SK-N-SH (cell line): ENCODE data around the gene TOMM40L.

Source experiments
- EP300 ChIP-seq, 2 experiments: IDR thresholded peaks; 2 replicates each; pipeline versions ENCODE4 v1.4.0 to v1.6.1; 2012; ENCODE audit warnings: borderline replicate concordance in 1 of 2, low read depth in 1 of 2, low read length in 1 of 2
- RAD21 ChIP-seq: IDR thresholded peaks from 2 replicates; pipeline ENCODE4 v1.6.1; 2012; ENCODE audit warnings: mild to moderate bottlenecking, low read length
- TF ChIP-seq, protein P1 (sequence below): IDR thresholded peaks from 2 replicates; pipeline ENCODE4 v1.4.0; 2012; ENCODE audit warnings: low read depth

DNA sequence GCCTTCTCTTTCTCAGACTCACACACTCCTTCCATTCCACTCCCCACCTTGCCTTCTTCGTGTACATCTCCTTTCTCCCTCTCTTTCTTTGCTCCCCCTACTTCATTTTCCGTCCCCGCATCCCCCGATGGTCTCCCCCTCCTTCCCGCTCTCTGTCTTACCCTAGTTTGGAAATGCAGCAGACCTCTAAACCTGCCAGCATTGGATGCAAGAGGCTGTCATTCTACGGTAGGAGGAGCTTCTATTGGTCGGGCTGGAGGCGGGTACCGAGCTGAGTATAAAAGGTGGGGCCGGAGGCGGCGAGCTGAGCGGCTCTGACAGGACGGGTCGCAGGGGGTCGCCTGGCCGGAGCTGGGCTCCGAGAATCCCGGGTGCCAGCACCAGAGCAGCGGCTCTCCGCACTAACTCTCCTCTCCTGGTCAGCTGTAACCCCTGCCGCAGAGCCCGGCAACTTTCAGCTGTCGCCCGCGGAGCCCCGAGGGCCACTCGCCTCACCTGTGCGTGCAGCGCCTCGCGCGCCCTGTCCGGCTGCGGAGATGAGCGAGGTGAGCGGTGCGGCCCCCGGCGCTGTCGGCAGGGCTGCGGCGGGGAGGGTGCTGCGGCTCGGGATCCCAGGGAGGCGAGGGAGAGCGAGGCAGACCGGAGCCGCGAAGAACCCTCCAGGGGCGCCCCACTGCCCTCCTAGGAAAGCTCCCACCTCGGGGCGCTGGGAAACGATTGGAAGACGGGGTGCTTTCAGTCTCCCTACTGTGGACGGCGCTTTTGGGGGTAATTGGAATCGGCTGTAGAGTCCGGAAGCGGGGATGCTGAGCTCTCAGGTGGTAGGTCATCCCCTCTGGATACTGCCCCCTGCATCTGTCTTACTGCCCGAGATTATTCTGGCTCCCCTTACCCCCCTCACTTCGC lies 32.8 kb downstream of the TOMM40L start, which contains the start of gene PCP4L1:
- TF ChIP-seq RAD21 = no peak
- no peak for TF ChIP-seq EP300 (IDR thresholded peaks at IDR 0.05; ENCODE audit: borderline replicate concordance in 1 of 2, low read depth in 1 of 2, low read length in 1 of 2)
- TF ChIP-seq, protein P1, sequence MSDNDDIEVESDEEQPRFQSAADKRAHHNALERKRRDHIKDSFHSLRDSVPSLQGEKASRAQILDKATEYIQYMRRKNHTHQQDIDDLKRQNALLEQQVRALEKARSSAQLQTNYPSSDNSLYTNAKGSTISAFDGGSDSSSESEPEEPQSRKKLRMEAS = no peak
